ENCODE results near the gene CENPE.

GRCh38 chr4:103137446-103137827 lies 60.7 kb downstream of the CENPE start:
- TF ChIP-seq CTCF (IDR thresholded peaks at IDR 0.05; ENCODE audit: low read depth, low read length, poor library complexity, severe bottlenecking), result no peak
- no peak for TF ChIP-seq EZH2phosphoT487 (IDR thresholded peaks at IDR 0.05; ENCODE audit: borderline replicate concordance, low read length)
